Choroid plexus epithelial cell (primary cell): ENCODE data around the gene CELSR2.
A peak's percentile ranks its signal among the peaks of the same experiment; 100 is the strongest.

ENCODE experiments used
- DNase-seq: peaks from one replicate; pipeline ENCODE4 v3.0.0-alpha.2; 2010; ENCODE audit warnings: low read depth
- H3K4me3 ChIP-seq: 2 replicates; pipeline ENCODE4 v1.5.1; 2011; ENCODE audit warnings: low read depth, mild to moderate bottlenecking, control low read depth, low read length, moderate library complexity
- TF ChIP-seq, protein P1 (sequence below): conservative IDR thresholded peaks from 2 replicates; pipeline ENCODE4 v1.5.1; 2011; ENCODE audit warnings: low read depth, mild to moderate bottlenecking, control low read depth, inconsistent platforms, low read length, moderate library complexity

CELSR2 gene

GRCh38 chr1:109252167-109252892, 3.0 kb downstream of the CELSR2 start:
- H3K4me3 ChIP-seq: no peak overlapping the region
- no peak for DNase-seq
- TF ChIP-seq, protein P1, sequence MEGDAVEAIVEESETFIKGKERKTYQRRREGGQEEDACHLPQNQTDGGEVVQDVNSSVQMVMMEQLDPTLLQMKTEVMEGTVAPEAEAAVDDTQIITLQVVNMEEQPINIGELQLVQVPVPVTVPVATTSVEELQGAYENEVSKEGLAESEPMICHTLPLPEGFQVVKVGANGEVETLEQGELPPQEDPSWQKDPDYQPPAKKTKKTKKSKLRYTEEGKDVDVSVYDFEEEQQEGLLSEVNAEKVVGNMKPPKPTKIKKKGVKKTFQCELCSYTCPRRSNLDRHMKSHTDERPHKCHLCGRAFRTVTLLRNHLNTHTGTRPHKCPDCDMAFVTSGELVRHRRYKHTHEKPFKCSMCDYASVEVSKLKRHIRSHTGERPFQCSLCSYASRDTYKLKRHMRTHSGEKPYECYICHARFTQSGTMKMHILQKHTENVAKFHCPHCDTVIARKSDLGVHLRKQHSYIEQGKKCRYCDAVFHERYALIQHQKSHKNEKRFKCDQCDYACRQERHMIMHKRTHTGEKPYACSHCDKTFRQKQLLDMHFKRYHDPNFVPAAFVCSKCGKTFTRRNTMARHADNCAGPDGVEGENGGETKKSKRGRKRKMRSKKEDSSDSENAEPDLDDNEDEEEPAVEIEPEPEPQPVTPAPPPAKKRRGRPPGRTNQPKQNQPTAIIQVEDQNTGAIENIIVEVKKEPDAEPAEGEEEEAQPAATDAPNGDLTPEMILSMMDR: no peak

GRCh38 chr1:109252893-109253802, 3.8 kb downstream of the CELSR2 start:
- no peak for DNase-seq
- H3K4me3 ChIP-seq: no peak overlapping the region
- TF ChIP-seq, protein P1: no peak

DNA sequence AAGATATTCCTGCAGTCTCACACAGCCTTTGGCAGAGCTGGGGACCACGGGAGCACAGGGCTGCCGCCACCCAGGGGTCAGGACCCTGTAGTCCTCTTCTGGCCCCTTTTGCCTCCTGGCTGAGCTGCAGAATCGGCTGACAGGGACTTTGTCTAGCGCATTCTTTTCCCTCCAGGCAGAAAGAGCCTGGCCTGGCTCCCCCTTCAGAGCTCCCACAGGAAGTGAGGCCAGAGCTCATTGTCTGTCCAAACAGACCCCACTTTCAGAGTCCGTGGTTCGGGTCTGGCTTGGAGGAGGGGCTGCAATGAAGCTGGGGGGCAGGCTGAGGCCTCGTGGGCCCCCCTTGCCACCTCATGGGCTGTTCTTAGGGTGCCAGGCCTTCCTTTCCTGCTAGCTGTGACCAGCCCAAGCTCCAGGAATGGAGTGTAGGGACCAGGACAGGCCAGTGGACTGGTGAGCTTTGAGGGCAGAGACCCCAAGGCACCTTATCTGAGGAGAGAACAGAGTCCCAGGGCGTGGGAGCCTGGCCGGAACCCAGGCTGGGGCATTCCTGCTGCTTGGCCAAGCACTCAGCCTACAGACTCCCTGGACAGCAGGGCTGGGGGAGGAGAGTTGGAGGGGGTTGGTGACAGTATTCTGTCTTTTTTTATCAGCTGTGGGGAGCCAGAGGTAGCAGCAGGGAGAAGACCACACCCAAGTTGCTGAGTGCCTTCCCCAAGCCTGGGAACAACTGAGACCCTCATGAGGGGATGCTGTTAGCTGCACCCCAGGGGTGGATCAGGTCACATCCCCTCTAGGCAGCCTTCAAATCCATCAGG, 4.7 kb downstream of the CELSR2 start:
- TF ChIP-seq, protein P1: no peak
- peak; percentile 35 for DNase-seq
- H3K4me3 ChIP-seq: no peak overlapping the region

- no peak for DNase-seq
- no peak overlapping the region for H3K4me3 ChIP-seq
- TF ChIP-seq, protein P1: no peak
Measured at GRCh38 chr1:109254621-109255096, 5.3 kb downstream of the CELSR2 start.

GRCh38 chr1:109255097-109255651, 5.8 kb downstream of the CELSR2 start:
- H3K4me3 ChIP-seq: no peak overlapping the region
- DNase-seq: no peak
- TF ChIP-seq, protein P1: peak; percentile 47

- no peak overlapping the region for H3K4me3 ChIP-seq
- TF ChIP-seq, protein P1: no peak
- DNase-seq: no peak
Measured at GRCh38 chr1:109255678-109256077, 6.3 kb downstream of the CELSR2 start.
